ENCODE data around the gene GRWD1.

The GRWD1 gene

DNA sequence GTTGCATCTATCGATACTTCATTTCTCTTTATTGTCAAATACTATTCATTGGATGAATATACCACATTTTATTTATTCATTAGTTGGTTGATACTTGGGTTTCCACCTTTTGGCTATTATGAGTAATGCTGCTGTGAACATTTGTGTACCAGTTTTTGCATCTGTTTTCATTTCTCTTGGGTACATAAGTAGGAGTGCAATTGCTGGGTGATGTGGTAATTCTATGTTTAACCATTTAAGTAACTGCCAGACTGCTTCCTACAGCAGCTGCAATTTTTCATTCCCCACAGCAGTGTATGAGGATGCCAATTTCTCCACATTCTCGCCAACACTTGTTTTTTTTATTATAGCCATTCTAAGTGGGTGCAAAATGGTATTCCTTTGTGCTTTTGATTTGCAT, 12.2 kb downstream of the GRWD1 start:
- no peaks in the 10 kb centered on the region; the same call in 1 of the 2 replicates for H3K4me1 ChIP-seq (ENCODE audit: control insufficient read depth, insufficient read depth, low read length)
- H3K27ac ChIP-seq (ENCODE audit: low read length), result no peak overlapping the region
- DNase-seq (ENCODE audit: low read depth, low spot score), result no peak
- no CpG with 5 or more reads among the region's 2 CpGs for WGBS (ENCODE audit: insufficient coverage, insufficient read length)
- peaks cover 24% of the 10 kb centered on the region for H3K36me3 ChIP-seq (ENCODE audit: control insufficient read depth, insufficient read depth, low read length)
- no peaks in the 10 kb centered on the region for H3K9me3 ChIP-seq (ENCODE audit: control insufficient read depth, insufficient read depth, low read length)
- no peaks in the 10 kb centered on the region for H3K27me3 ChIP-seq (ENCODE audit: control insufficient read depth, insufficient read depth, low read length)
- no peak overlapping the region for H3K4me3 ChIP-seq (ENCODE audit: low read length)

GRCh38 chr19:48461651-48461981, 15.8 kb downstream of the GRWD1 start:
- H3K36me3 ChIP-seq (ENCODE audit: control insufficient read depth, insufficient read depth, low read length), result no peaks in the 10 kb centered on the region
- DNase-seq (ENCODE audit: low read depth, low spot score), result no peak
- no peaks in the 10 kb centered on the region for H3K27me3 ChIP-seq (ENCODE audit: control insufficient read depth, insufficient read depth, low read length)
- H3K4me3 ChIP-seq (ENCODE audit: low read length), result no peak overlapping the region
- no peak overlapping the region for H3K27ac ChIP-seq (ENCODE audit: low read length)
- WGBS (ENCODE audit: insufficient coverage, insufficient read length), result no CpG with 5 or more reads among the region's 36 CpGs
- no peaks in the 10 kb centered on the region; the same call in 1 of the 2 replicates for H3K4me1 ChIP-seq (ENCODE audit: control insufficient read depth, insufficient read depth, low read length)
- no peaks in the 10 kb centered on the region for H3K9me3 ChIP-seq (ENCODE audit: control insufficient read depth, insufficient read depth, low read length)

DNA sequence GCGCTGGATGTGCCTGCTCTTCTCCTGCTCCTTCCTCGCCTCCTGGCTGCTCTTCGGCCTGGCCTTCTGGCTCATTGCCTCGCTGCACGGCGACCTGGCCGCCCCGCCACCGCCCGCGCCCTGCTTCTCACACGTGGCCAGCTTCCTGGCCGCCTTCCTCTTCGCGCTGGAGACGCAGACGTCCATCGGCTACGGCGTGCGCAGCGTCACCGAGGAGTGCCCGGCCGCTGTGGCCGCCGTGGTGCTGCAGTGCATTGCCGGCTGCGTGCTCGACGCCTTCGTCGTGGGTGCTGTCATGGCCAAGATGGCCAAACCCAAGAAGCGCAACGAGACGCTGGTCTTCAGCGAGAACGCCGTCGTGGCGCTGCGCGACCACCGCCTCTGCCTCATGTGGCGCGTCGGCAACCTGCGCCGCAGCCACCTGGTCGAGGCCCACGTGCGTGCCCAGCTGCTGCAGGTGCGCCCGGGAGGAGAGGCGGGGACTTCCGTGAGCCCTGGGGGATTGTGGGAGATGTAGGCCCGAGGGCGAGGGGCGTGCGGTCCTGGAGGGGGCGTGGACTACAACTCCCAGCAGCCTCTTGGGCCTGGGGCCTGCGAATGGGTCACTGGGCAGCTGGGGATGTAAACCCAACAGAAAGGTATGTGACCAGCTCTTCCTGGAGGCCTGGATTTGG, 16.3 kb downstream of the GRWD1 start:
- peak; percentile 74 for DNase-seq (ENCODE audit: low read depth, low spot score)
- Histone ChIP-seq H3K4me1 (ENCODE audit: control insufficient read depth, insufficient read depth, low read length) (no peaks in the 10 kb centered on the region; the same call in 1 of the 2 replicates), H3K27ac (ENCODE audit: low read length) (no peak overlapping the region), H3K36me3 (ENCODE audit: control insufficient read depth, insufficient read depth, low read length) (no peaks in the 10 kb centered on the region), H3K9me3 (ENCODE audit: control insufficient read depth, insufficient read depth, low read length) (no peaks in the 10 kb centered on the region), H3K27me3 (ENCODE audit: control insufficient read depth, insufficient read depth, low read length) (no peaks in the 10 kb centered on the region), H3K4me3 (ENCODE audit: low read length) (no peak overlapping the region)
- WGBS (ENCODE audit: insufficient coverage, insufficient read length), result no CpG with 5 or more reads among the region's 62 CpGs

DNA sequence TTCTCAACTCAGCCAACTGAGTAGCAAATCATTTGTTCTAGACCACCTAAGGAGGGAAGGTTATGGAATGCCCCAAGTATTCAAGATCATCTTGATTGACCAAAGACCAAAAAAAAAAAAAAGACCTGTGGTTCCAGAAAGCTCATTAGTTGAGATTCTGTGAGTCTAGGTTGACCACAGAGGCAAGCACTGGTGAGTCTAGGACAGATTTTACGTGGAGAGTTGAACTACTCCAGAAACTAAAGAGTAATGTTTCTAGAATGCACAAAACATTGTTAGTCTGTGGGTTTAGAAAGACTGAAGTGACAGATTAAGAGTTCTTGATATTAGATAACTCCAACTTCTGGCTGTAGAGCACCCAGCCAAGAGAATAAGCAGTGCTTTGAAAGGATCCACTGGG, 19.4 kb downstream of the GRWD1 start:
- no peak for DNase-seq (ENCODE audit: low read depth, low spot score)
- no peak overlapping the region for H3K4me3 ChIP-seq (ENCODE audit: low read length)
- no peak overlapping the region for H3K27ac ChIP-seq (ENCODE audit: low read length)
- H3K27me3 ChIP-seq (ENCODE audit: control insufficient read depth, insufficient read depth, low read length), result no peaks in the 10 kb centered on the region
- WGBS (ENCODE audit: insufficient coverage, insufficient read length), result no CpG with 5 or more reads among the region's 1 CpG
- no peaks in the 10 kb centered on the region; the same call in 1 of the 2 replicates for H3K36me3 ChIP-seq (ENCODE audit: control insufficient read depth, insufficient read depth, low read length)
- no peaks in the 10 kb centered on the region for H3K9me3 ChIP-seq (ENCODE audit: control insufficient read depth, insufficient read depth, low read length)
- no peaks in the 10 kb centered on the region; the same call in 1 of the 2 replicates for H3K4me1 ChIP-seq (ENCODE audit: control insufficient read depth, insufficient read depth, low read length)

GRCh38 chr19:48466561-48467325, 21.0 kb downstream of the GRWD1 start:
- no peaks in the 10 kb centered on the region for H3K4me1 ChIP-seq (ENCODE audit: control insufficient read depth, insufficient read depth, low read length)
- DNase-seq (ENCODE audit: low read depth, low spot score), result no peak
- H3K27ac ChIP-seq (ENCODE audit: low read length), result no peak overlapping the region
- 100% methylated on average over 1 of the region's 16 CpGs for WGBS (ENCODE audit: insufficient coverage, insufficient read length)
- H3K4me3 ChIP-seq (ENCODE audit: low read length), result no peak overlapping the region
- H3K27me3 ChIP-seq (ENCODE audit: control insufficient read depth, insufficient read depth, low read length), result no peaks in the 10 kb centered on the region
- H3K9me3 ChIP-seq (ENCODE audit: control insufficient read depth, insufficient read depth, low read length), result no peaks in the 10 kb centered on the region
- peaks cover 13% of the 10 kb centered on the region for H3K36me3 ChIP-seq (ENCODE audit: control insufficient read depth, insufficient read depth, low read length)

DNA sequence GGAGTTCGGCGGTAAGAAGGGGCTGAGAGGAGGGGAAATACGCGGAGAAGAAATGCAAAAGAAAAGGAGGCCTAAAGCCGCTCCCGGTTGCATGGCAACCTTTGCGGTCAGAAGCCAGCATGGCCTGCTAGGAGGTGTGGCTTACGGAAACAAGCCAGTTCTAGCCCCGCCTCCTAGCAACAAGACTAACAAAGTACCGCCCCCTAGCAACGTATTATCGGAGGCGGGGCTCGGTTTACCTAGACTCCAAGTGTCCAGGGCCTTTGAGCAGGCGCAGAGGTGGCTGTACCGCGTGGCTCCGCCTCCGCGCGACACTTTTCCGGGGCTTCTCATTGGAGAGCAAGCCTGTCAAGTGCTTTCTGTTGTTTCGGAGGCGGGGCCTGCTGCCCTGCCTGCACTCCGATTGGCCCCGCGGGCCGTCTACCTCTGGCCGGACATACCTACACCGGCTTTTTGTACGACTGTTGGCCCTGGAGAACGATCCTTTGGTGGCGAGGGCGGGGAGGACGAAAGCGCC, 23.0 kb downstream of the GRWD1 start:
- Histone ChIP-seq H3K36me3 (ENCODE audit: control insufficient read depth, insufficient read depth, low read length) (peaks cover 33% of the 10 kb centered on the region), H3K9me3 (ENCODE audit: control insufficient read depth, insufficient read depth, low read length) (no peaks in the 10 kb centered on the region), H3K4me3 (ENCODE audit: low read length) (peak overlapping the region; percentile 90; the same call in 1 of the 2 replicates), H3K27ac (ENCODE audit: low read length) (no peak overlapping the region), H3K4me1 (ENCODE audit: control insufficient read depth, insufficient read depth, low read length) (no peaks in the 10 kb centered on the region), H3K27me3 (ENCODE audit: control insufficient read depth, insufficient read depth, low read length) (no peaks in the 10 kb centered on the region)
- WGBS (ENCODE audit: insufficient coverage, insufficient read length), result no CpG with 5 or more reads among the region's 36 CpGs
- DNase-seq (ENCODE audit: low read depth, low spot score), result peak; percentile 100

DNA sequence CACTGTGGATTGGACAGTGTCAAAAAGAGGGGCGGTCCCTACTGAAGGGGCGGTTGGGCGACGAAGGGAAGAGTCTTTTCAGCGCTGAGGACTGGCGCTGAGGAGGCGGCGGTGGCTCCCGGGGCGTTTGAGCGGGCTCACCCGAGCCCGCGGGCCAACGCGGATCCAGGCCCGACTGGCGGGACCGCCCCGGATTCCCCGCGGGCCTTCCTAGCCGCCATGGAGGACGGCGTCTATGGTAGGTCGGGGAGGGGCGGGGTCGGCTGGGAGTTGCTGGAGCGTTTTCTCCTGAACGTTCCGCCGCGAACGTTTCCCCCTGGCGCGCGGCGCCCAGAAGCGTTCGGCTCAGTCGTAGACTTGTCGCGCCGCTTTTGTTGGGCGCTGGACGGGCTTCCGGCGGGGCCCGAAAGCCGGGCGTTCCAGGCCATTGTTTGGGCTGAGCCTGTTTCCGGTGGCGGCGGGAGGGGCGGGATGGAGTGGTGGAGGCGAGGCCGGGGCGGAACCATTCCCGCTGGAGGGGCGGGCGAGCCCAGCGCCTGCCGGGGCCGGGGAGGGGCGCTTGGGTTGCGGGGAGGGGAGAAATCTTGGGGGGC, 23.6 kb downstream of the GRWD1 start, which contains the start of gene CYTH2:
Gene CYTH2, plus strand, starts transcription at position 81 of the 593 bp plus-strand sequence. Its CDS starts 139 bp downstream, at position 220.
- Histone ChIP-seq H3K4me3 (ENCODE audit: low read length) (peak within 1 kb of the TSS; percentile 90), H3K9me3 (ENCODE audit: control insufficient read depth, insufficient read depth, low read length) (no peaks in the 10 kb centered on the region), H3K27ac (ENCODE audit: low read length) (no peak within 1 kb of the TSS), H3K4me1 (ENCODE audit: control insufficient read depth, insufficient read depth, low read length) (no peaks in the 10 kb centered on the region), H3K36me3 (ENCODE audit: control insufficient read depth, insufficient read depth, low read length) (peaks cover 37% of the 10 kb centered on the region), H3K27me3 (ENCODE audit: control insufficient read depth, insufficient read depth, low read length) (no peaks in the 10 kb centered on the region)
- WGBS (ENCODE audit: insufficient coverage, insufficient read length), result no CpG with 5 or more reads among the region's 66 CpGs
- DNase-seq (ENCODE audit: low read depth, low spot score), result peak; percentile 50

GRCh38 chr19:48469934-48470680, 24.3 kb downstream of the GRWD1 start:
- no peaks in the 10 kb centered on the region for H3K4me1 ChIP-seq (ENCODE audit: control insufficient read depth, insufficient read depth, low read length)
- no peak for DNase-seq (ENCODE audit: low read depth, low spot score)
- H3K27me3 ChIP-seq (ENCODE audit: control insufficient read depth, insufficient read depth, low read length), result no peaks in the 10 kb centered on the region
- WGBS (ENCODE audit: insufficient coverage, insufficient read length), result no CpG with 5 or more reads among the region's 20 CpGs
- peaks cover 42% of the 10 kb centered on the region for H3K36me3 ChIP-seq (ENCODE audit: control insufficient read depth, insufficient read depth, low read length)
- H3K4me3 ChIP-seq (ENCODE audit: low read length), result peak overlapping the region; percentile 90; the same call in 1 of the 2 replicates
- no peak overlapping the region for H3K27ac ChIP-seq (ENCODE audit: low read length)
- H3K9me3 ChIP-seq (ENCODE audit: control insufficient read depth, insufficient read depth, low read length), result no peaks in the 10 kb centered on the region

- peaks cover 49% of the 10 kb centered on the region for H3K36me3 ChIP-seq (ENCODE audit: control insufficient read depth, insufficient read depth, low read length)
- H3K4me3 ChIP-seq (ENCODE audit: low read length), result no peak overlapping the region
- no peaks in the 10 kb centered on the region for H3K4me1 ChIP-seq (ENCODE audit: control insufficient read depth, insufficient read depth, low read length)
- no CpG with 5 or more reads among the region's 10 CpGs for WGBS (ENCODE audit: insufficient coverage, insufficient read length)
- DNase-seq (ENCODE audit: low read depth, low spot score), result no peak
- H3K27me3 ChIP-seq (ENCODE audit: control insufficient read depth, insufficient read depth, low read length), result no peaks in the 10 kb centered on the region
- no peak overlapping the region for H3K27ac ChIP-seq (ENCODE audit: low read length)
- no peaks in the 10 kb centered on the region for H3K9me3 ChIP-seq (ENCODE audit: control insufficient read depth, insufficient read depth, low read length)
Observed at GRCh38 chr19:48470856-48471255, 25.1 kb downstream of the GRWD1 start.

- Histone ChIP-seq H3K9me3 (ENCODE audit: control insufficient read depth, insufficient read depth, low read length) (no peaks in the 10 kb centered on the region), H3K27me3 (ENCODE audit: control insufficient read depth, insufficient read depth, low read length) (no peaks in the 10 kb centered on the region), H3K4me3 (ENCODE audit: low read length) (no peak overlapping the region), H3K36me3 (ENCODE audit: control insufficient read depth, insufficient read depth, low read length) (peaks cover 50% of the 10 kb centered on the region), H3K27ac (ENCODE audit: low read length) (no peak overlapping the region), H3K4me1 (ENCODE audit: control insufficient read depth, insufficient read depth, low read length) (no peaks in the 10 kb centered on the region)
- DNase-seq (ENCODE audit: low read depth, low spot score), result no peak
- no CpG with 5 or more reads among the region's 4 CpGs for WGBS (ENCODE audit: insufficient coverage, insufficient read length)
Observed at GRCh38 chr19:48471836-48472235, 26.1 kb downstream of the GRWD1 start.
